ENCODE measurements around the gene C1orf185. TPM values are rescaled to one million over a fixed set of nuclear protein-coding genes. Genes with fewer than 3 reads are reported as not detected.
"Not testable (repeated sequence)": the region's sequence is repeated elsewhere in the genome, so short reads cannot be mapped to it uniquely, and the experiment has no call there.

Gene C1orf185
- polyA plus RNA-seq, 3 donors, result not detected

GRCh38 chr1:51120629-51121028 is 18.6 kb downstream of the C1orf185 start:
- no peak overlapping the region for H3K27ac ChIP-seq (ENCODE audit: low read depth, low read length)
- 76 to 90% (median 80%) methylated on average over 2 of the region's 2 CpGs for WGBS, 3 donors

DNA sequence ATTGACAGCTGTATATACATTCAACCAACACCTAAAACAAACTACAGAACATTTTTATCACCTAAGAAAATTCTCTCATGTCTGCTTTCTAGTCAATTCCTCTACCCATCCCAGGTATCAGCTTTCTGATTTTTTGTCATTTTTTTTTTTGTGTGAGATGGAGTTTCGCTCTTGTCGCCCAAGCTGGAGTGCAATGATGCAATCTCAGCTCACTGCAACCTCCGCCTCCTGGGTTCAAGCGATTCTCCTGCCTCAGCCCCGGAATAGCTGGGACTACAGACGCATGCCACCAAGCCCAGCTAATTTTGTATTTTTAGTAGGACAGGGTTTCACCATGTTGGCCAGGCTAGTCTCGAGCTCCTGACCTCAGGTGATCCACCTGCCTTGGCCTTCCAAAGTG is 25.1 kb downstream of the C1orf185 start:
- H3K27ac ChIP-seq (ENCODE audit: low read depth, low read length), result not testable (repeated sequence)
- 89 to 90% (median 89%) methylated on average over 7 of the region's 7 CpGs for WGBS, 3 donors

- 66 to 70% (median 69%) methylated on average over 3 of the region's 3 CpGs for WGBS, 3 donors
- H3K27ac ChIP-seq (ENCODE audit: low read depth, low read length), result no peak overlapping the region
Measured at GRCh38 chr1:51131185-51131584, 29.2 kb downstream of the C1orf185 start.

- no peak overlapping the region for H3K27ac ChIP-seq (ENCODE audit: low read depth, low read length)
- WGBS, 3 donors, result 90 to 95% (median 94%) methylated on average over 2 of the region's 2 CpGs
Measured at GRCh38 chr1:51133045-51133444, 31.0 kb downstream of the C1orf185 start.

- WGBS, 3 donors, result 51 to 53% (median 51%) methylated on average over 2 of the region's 2 CpGs
Measured at GRCh38 chr1:51137696-51138095, 35.7 kb downstream of the C1orf185 start.

DNA sequence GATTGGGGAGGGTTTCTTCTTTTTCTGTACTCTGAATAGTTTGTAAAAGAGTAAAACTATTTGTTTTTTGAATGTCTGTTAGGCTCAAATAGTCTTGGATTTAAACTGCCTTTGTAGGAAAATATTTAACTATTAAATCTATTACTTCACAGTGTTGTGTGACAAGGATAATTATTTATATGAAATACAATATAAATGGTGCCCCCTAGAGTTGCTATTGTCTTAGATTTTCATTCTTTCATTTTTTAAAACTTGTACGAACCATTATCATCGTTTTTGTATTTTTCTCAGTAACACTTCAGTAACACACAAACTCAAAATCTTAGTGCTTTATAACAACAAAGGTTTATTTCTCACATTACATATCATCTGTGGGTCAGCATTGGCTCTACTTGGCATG is 37.4 kb downstream of the C1orf185 start:
- WGBS, 3 donors, result 51 to 68% (median 59%) methylated on average over 2 of the region's 2 CpGs
- no peak overlapping the region for H3K27ac ChIP-seq (ENCODE audit: low read depth, low read length)

More at GRCh38 chr1:51137696-51138095, 35.7 kb downstream of the C1orf185 start:
- not testable (repeated sequence) for H3K27ac ChIP-seq (ENCODE audit: low read depth, low read length)

DNA sequence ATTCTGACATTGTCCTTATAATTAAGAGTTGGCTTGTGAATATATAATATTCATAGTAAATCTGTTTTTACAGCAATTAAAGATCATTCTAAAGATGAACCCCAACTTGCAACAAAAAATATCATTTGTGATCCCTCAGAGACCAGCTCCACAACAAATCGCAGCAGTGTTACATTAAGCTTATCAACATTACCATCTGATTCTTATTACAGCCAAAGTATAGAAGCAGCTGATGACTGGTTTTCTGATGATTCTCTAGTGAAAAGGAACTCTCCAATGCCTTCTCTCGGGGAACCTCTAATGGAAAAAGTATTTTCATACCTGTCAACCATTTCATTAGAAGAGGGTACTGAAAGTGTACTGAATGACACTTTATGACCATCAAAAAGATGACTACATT is 45.4 kb downstream of the C1orf185 start:
- H3K27ac ChIP-seq (ENCODE audit: low read depth, low read length), result no peak overlapping the region
- whole genome bisulfite sequencing, 3 donors, result 82 to 90% (median 85%) methylated on average over 2 of the region's 2 CpGs

DNA sequence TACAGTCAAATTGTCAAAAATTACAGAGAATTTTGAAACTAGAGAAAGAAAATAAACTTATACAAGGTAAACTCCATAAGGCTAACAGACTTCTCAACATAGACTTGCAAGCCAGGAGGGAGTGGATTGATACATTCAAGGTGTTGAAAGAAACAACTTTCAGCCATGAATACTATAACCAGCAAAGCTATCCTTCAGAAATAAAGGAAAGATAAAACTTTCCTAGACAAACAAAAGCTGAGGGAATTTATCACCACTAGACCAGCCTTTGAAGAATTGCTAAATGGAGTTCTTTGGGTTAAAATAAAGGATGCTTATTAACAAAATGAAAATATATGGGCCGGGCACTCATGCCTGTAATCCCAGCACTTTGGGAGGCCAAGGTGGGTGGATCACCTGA is 52.7 kb downstream of the C1orf185 start:
- no peak overlapping the region for H3K27ac ChIP-seq (ENCODE audit: low read depth, low read length)
- WGBS, 3 donors, result 98 to 100% (median 100%) methylated on average over 1 of the region's 1 CpG

DNA sequence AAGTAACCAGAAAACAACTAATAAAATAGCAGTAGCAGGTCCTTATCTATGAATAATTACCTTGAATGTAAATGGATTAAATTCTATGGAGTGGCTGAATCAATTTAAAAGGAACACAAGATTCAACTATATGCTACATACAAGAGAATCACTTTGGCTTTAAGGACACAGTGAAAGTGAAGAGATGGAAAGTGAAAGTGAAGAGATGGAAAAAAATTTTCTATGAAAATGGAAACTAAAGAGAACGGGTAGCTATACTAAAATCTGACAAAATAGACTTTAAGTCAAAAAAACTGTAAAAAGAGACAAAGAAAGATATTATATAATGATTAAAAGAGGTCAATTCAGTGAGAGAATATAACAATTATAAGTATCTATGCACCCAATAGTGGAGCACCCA is 54.7 kb downstream of the C1orf185 start:
- WGBS, 3 donors, result 59 to 86% (median 69%) methylated on average over 1 of the region's 1 CpG

GRCh38 chr1:51157395-51157794 is 55.4 kb downstream of the C1orf185 start:
- WGBS, 3 donors, result 64 to 74% (median 72%) methylated on average over 4 of the region's 4 CpGs
- H3K27ac ChIP-seq (ENCODE audit: low read depth, low read length), result no peak overlapping the region

More for the DNA sequence above, 54.7 kb downstream of the C1orf185 start:
- H3K27ac ChIP-seq (ENCODE audit: low read depth, low read length), result no peak overlapping the region

GRCh38 chr1:51158263-51158662 is 56.2 kb downstream of the C1orf185 start:
- WGBS, 3 donors, result 94 to 97% (median 95%) methylated on average over 4 of the region's 4 CpGs
- no peak overlapping the region for H3K27ac ChIP-seq (ENCODE audit: low read depth, low read length)

DNA sequence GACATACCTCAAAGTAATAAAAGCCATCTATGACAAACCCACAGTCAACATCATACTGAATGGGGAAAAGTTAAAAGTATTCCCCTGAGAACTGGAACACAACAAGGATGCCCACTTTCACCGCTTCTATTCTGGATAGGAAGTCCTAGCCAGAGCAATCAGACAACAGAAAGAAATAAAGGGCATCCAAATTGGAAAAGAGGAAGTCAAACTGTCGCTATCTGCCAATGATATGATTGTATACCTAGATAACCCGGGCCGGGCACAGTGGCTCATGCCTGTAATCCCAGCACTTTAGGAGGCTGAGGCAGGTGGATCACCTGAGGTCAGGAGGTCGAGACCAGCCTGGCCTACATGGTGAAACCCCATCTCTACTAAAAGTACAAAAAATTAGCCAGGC is 60.5 kb downstream of the C1orf185 start:
- 62 to 83% (median 65%) methylated on average over 5 of the region's 5 CpGs for WGBS, 3 donors

GRCh38 chr1:51165540-51165939 is 63.5 kb downstream of the C1orf185 start:
- H3K27ac ChIP-seq (ENCODE audit: low read depth, low read length), result no peak overlapping the region

More for the DNA sequence above, 60.5 kb downstream of the C1orf185 start:
- not testable (repeated sequence) for H3K27ac ChIP-seq (ENCODE audit: low read depth, low read length)

GRCh38 chr1:51168266-51168845 is 66.3 kb downstream of the C1orf185 start:
- H3K27ac ChIP-seq (ENCODE audit: low read depth, low read length), result no peak overlapping the region
- 46 to 74% (median 48%) methylated on average over 1 of the region's 1 CpG for WGBS, 3 donors

GRCh38 chr1:51168936-51169335 is 66.9 kb downstream of the C1orf185 start:
- no peak overlapping the region for H3K27ac ChIP-seq (ENCODE audit: low read depth, low read length)
- WGBS, 3 donors, result 76 to 92% (median 80%) methylated on average over 4 of the region's 4 CpGs

- no peak overlapping the region for H3K27ac ChIP-seq (ENCODE audit: low read depth, low read length)
- WGBS, 3 donors, result 74 to 95% (median 82%) methylated on average over 1 of the region's 1 CpG
Measured at GRCh38 chr1:51170342-51170741, 68.3 kb downstream of the C1orf185 start.

DNA sequence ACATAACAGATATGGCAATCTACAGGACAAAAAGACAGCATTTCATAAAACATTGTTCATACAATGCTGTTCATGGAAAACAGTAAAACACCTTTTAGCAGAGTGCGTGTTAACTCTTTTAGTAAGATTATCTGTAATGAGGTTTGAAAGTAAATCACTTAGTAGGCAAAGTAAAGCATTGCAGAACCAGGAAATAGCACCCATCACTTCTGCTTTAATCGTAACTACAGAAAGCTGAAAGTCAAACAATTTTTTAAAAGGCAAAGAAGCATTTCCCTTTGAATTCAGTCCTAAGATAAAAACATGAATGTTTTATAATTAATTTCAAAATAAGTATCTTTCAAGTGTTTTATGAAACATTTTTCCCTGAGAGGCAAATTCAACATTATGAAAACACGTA is 70.8 kb downstream of the C1orf185 start:
- no peak overlapping the region for H3K27ac ChIP-seq (ENCODE audit: low read depth, low read length)
- 58 to 78% (median 62%) methylated on average over 3 of the region's 3 CpGs for WGBS, 3 donors

GRCh38 chr1:51175278-51175677 is 73.2 kb downstream of the C1orf185 start:
- WGBS, 3 donors, result 18 to 39% (median 28%) methylated on average over 2 of the region's 2 CpGs
- no peak overlapping the region for H3K27ac ChIP-seq (ENCODE audit: low read depth, low read length)

DNA sequence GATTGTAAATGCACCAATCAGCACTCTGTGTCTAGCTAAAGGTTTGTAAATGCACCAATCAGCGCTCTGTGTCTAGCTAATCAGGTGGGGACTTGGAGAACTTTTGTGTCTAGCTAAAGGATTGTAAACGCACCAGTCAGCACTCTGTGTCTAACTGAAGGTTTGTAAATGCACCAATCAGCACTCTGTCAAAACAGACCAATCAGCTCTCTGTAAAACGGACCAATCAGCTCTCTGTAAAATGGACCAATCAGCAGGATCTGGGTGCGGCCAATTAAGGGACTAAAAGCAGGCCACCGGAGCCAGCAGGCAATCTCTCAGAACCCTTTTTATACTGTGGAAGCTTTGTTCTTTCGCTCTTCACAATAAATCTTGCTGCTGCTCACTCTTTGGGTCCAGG is 76.0 kb downstream of the C1orf185 start:
- 89 to 92% (median 91%) methylated on average over 6 of the region's 6 CpGs for WGBS, 3 donors
- H3K27ac ChIP-seq (ENCODE audit: low read depth, low read length), result not testable (repeated sequence)

DNA sequence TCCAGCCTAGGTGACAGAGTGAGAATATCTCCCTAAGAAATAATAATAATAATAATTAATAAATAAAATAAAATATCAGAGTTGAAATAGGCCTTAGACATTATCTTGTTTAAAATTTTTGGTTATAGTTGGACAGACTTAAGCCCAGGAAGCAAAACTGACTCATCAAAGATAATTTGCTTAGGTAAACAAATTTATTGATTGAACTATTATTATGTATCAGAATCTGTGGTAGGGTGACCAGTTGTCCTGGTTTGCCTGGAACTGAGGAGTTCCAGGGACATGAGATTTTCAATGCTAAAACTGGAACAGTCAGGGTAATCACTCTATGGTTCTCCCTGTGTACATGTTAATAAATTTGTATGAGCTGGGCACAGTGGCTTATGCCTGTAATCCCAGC is 86.2 kb downstream of the C1orf185 start:
- H3K27ac ChIP-seq (ENCODE audit: low read depth, low read length), result no peak overlapping the region

Data from adipose tissue (tissue), 3 donors.